AML-193 (cell line): ENCODE data around the gene CPTP.
"Not testable (repeated sequence)": the region's sequence is repeated elsewhere in the genome, so short reads cannot be mapped to it uniquely, and the experiment has no call there.

Experiments
- DNase-seq, 2 experiments: peaks; one replicate each; lab custom pipeline; 2025; lab: John Stamatoyannopoulos, UW

Gene CPTP

GRCh38 chr1:1306661-1307260, 17.8 kb upstream of the CPTP start:
- no peak for DNase-seq

- DNase-seq: peak in 1 of 2 experiments; percentile 33
These were observed 17.2 kb upstream of the CPTP start for GRCh38 chr1:1307261-1307922.

- DNase-seq: peak; percentile 87
These were observed 16.5 kb upstream of the CPTP start, which contains the start of the genes ACAP3 and PUSL1 for GRCh38 chr1:1307923-1308755. Gene ACAP3, minus strand, starts transcription at chr1:1307930. Its CDS starts 115 bp downstream, at chr1:1307815. Gene PUSL1, plus strand, starts transcription at chr1:1308597. Its CDS starts 47 bp downstream, at chr1:1308644.

- no peak for DNase-seq
These were observed 15.8 kb upstream of the CPTP start for GRCh38 chr1:1308756-1309250.

- DNase-seq: no peak
These were observed 15.1 kb upstream of the CPTP start for GRCh38 chr1:1309251-1310108.

GRCh38 chr1:1310109-1310385, 14.6 kb upstream of the CPTP start:
- no peak for DNase-seq

- DNase-seq: no peak
These were observed 14.0 kb upstream of the CPTP start for GRCh38 chr1:1310476-1311053.

- no peak for DNase-seq
These were observed 13.2 kb upstream of the CPTP start for GRCh38 chr1:1311107-1312104.

- DNase-seq: no peak
These were observed 11.9 kb upstream of the CPTP start for GRCh38 chr1:1312450-1313314.

- no peak for DNase-seq
These were observed 10.9 kb upstream of the CPTP start for GRCh38 chr1:1313500-1314236.

- no peak for DNase-seq
These were observed 10.4 kb upstream of the CPTP start for GRCh38 chr1:1314237-1314586.

GRCh38 chr1:1314678-1315335, 9.8 kb upstream of the CPTP start:
- no peak for DNase-seq

- DNase-seq: no peak
These were observed 9.1 kb upstream of the CPTP start for GRCh38 chr1:1315435-1315954.

GRCh38 chr1:1316199-1316598, 8.4 kb upstream of the CPTP start:
- DNase-seq: not testable (repeated sequence)

GRCh38 chr1:1317420-1317819, 7.2 kb upstream of the CPTP start:
- DNase-seq: no peak

- no peak for DNase-seq
These were observed 6.4 kb upstream of the CPTP start for GRCh38 chr1:1318131-1318652.

- DNase-seq: no peak
These were observed 5.6 kb upstream of the CPTP start for GRCh38 chr1:1318777-1319645.
